HG03060 (cell line): ENCODE results near the gene PLOD2.

Source experiments
- ATAC-seq: cut with Tn5 transposase; IDR thresholded peaks from one replicate; pipeline ENCODE4 v1.9.1; 2021; ENCODE audit warnings: low read depth, moderate number of reproducible peaks; ENCODE audit not compliant: unreplicated experiment

Gene PLOD2

DNA sequence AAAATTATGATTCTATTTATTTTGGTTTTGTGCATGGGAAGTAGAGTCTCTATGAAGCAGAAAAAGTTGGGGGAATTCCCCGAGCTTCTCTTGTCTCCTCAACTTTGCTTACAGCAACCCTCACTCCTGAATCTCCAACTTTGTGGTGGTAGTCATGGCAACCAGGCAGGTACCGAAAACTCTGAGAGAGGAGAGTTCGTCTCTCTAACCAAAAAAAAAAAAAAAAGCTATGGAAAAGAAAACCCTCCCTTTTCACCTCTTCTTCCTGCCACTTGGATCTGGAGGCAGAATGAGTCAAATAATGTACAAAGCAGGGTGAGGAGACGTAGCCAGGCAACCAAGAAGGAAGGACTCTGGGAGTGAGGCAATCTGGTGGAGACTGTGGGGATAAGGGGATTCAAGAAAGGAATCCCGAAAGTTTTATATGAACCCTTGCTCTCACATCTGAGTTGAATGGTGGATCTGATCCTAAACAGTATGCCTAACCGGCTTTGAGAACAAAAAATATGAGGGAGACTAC is 108.1 kb downstream of the PLOD2 start:
- no peak for ATAC-seq

- no peak for ATAC-seq
These were observed 108.8 kb downstream of the PLOD2 start for GRCh38 chr3:146052056-146052790.

- no peak for ATAC-seq
These were observed 110.3 kb downstream of the PLOD2 start for GRCh38 chr3:146050691-146051090.

- ATAC-seq, result no peak
These were observed 113.5 kb downstream of the PLOD2 start for GRCh38 chr3:146047485-146047884.

DNA sequence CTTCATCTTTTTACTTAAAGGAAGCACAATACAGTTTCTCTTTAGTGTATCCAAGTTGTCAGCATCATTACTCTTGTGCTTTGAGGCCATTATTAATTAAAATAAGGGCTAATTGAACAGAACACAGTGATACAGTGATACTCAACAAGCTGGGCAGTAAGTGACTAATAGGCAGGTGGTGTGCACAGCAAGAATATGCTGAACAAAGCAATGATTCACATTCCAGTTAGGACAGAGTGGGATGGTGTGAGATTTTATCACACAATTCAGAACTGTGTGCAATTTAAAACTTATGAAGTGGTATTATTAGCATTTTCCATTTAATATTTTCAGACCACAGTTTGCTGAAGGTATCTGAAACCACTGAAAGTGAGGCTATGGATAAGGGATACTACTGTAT is 116.9 kb downstream of the PLOD2 start:
- no peak for ATAC-seq

DNA sequence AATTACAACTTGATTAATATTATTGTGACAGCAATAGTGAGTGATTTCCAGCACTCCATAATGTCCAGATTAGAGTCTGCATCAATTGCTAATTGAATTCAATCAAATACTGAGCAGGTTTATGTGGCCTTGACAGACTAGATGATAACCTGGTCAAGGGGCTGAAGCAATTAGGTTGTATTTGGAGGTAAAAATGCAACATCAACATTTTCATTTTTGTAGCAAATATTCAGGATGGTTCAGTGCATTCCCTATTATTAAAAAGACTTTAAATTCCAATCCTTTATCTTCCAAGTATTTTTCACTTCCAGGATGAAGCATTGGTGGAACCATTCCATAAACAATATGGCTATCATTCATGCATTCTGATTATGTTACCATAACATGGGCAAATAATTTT is 120.4 kb downstream of the PLOD2 start:
- ATAC-seq, result no peak

DNA sequence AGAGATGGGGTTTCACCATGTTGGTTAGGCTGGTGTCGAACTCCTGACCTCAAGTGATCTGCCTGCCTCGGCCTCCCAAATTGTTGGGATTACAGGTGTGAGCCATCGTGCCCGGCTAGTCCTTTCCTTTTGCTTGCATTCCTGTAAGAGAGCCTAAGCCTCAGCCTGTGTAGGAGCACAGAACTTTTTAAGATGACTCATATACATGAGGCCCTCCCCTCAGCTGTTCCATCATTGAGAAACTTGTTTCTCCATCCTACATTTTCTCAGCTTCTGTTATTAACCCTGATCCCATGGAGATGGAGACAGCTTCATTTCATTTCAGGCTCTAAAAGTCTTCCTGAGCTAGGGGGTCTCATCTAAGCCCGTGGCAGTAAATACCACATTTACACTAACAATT is 123.3 kb downstream of the PLOD2 start:
- ATAC-seq, result no peak

- no peak for ATAC-seq
These were observed 124.7 kb downstream of the PLOD2 start for GRCh38 chr3:146036281-146036680.

DNA sequence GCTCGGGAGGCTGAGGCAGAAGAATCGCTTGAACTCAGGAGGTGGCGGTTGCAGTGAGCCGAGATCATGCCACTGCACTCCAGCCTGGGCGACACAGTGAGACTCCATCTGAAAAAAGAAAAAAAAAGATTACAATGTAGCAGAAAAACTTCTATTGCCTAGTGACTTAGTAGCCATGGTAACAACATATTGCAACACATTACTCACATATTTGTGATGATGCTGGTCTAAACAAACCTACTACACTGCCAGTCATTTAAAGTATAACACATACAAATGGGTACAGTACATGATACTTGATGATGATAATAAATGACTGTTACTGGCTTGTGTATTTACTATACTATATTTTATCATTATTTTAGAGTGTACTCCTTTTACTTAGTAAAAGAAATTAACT is 125.6 kb downstream of the PLOD2 start:
- no peak for ATAC-seq

GRCh38 chr3:146033950-146034349 is 127.0 kb downstream of the PLOD2 start:
- no peak for ATAC-seq

- no peak for ATAC-seq
These were observed 134.4 kb downstream of the PLOD2 start for GRCh38 chr3:146026547-146026946.

GRCh38 chr3:146024260-146024659 is 136.7 kb downstream of the PLOD2 start:
- ATAC-seq, result no peak

GRCh38 chr3:146020969-146021368 is 140.0 kb downstream of the PLOD2 start:
- no peak for ATAC-seq

DNA sequence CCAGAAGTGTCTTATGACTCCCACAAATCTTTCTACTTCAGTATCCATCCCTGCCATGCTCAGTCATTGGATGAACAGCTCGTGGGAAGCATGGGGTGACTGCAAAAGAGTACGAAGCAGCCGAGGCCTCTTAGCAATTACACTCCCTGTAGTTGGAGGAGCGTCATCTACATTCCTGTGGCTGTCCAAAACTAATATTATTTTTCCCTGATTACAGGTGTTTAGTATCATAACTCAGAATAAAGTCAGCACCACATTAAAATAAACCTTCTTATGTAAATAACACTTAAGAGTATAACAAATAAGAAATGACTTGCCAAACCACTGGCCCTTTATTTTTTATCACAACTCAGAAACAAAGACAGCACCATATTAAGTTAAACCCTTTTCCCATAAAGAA is 141.5 kb downstream of the PLOD2 start:
- no peak for ATAC-seq
